Parathyroid adenoma (tissue), 2 donors: ENCODE results near the gene WIPF3.

Source experiments
- H2AFZ ChIP-seq: fragments of 300-600 bp; sonication (generic); one replicate; pipeline ENCODE4 v1.7.0; 2017; ENCODE audit warnings: antibody characterized with exemption, mild to moderate bottlenecking
- H3K27ac ChIP-seq: fragments of 300-600 bp; sonication (generic); one replicate; pipeline ENCODE4 v1.7.0; 2017
- H3K27me3 ChIP-seq: fragments of 300-600 bp; sonication (generic); one replicate; pipeline ENCODE4 v1.7.0; 2017; ENCODE audit warnings: low read length; ENCODE audit not compliant: control insufficient read depth, insufficient read depth
- H3K36me3 ChIP-seq: fragments of 300-600 bp; sonication (generic); one replicate; pipeline ENCODE4 v1.7.0; 2017; ENCODE audit warnings: low read length; ENCODE audit not compliant: control insufficient read depth, insufficient read depth
- H3K4me1 ChIP-seq: fragments of 300-600 bp; sonication (generic); one replicate; pipeline ENCODE4 v1.7.0; 2017; ENCODE audit warnings: control low read depth
- H3K4me2 ChIP-seq: fragments of 300-600 bp; sonication (generic); one replicate; pipeline ENCODE4 v1.7.0; 2017; ENCODE audit warnings: low read length
- H3K4me3 ChIP-seq: fragments of 300-600 bp; sonication (generic); one replicate; pipeline ENCODE4 v1.7.0; 2017; ENCODE audit warnings: low read depth, low read length
- H3K79me2 ChIP-seq: fragments of 300-600 bp; sonication (generic); one replicate; pipeline ENCODE4 v1.7.0; 2017; ENCODE audit warnings: control low read depth
- H3K9ac ChIP-seq: fragments of 300-600 bp; sonication (generic); one replicate; pipeline ENCODE4 v1.7.0; 2017; ENCODE audit warnings: mild to moderate bottlenecking
- H3K9me3 ChIP-seq: fragments of 300-600 bp; sonication (generic); one replicate; pipeline ENCODE4 v1.7.0; 2017; ENCODE audit warnings: low read length; ENCODE audit not compliant: control insufficient read depth
- CTCF ChIP-seq: fragments of 300-600 bp; sonication (generic); IDR thresholded peaks from one replicate; pipeline ENCODE4 v1.7.0; 2017; ENCODE audit warnings: antibody characterized with exemption, mild to moderate bottlenecking
- donor health status: primary hyperparathyroidism.

Gene WIPF3

GRCh38 chr7:29806208-29806994 is at the start of gene WIPF3:
Gene WIPF3, plus strand, starts transcription at chr7:29806508. Its CDS starts 28,217 bp downstream, at chr7:29834725.
- H2AFZ ChIP-seq, result peak within 1 kb of the TSS; percentile 80
- no peak within 1 kb of the TSS for H3K27ac ChIP-seq
- H3K27me3 ChIP-seq, result no peaks in the 10 kb centered on the region
- H3K4me2 ChIP-seq, result peak within 1 kb of the TSS; percentile 72
- H3K9me3 ChIP-seq, result no peaks in the 10 kb centered on the region
- peak within 1 kb of the TSS; percentile 43 for H3K4me3 ChIP-seq
- TF ChIP-seq CTCF, result no peak
- no peaks in the 10 kb centered on the region for H3K4me1 ChIP-seq
- no peak within 1 kb of the TSS for H3K9ac ChIP-seq
- H3K36me3 ChIP-seq, result no peaks in the 10 kb centered on the region
- H3K79me2 ChIP-seq, result no peaks in the 10 kb centered on the region

- Histone ChIP-seq H3K4me3 (no peak overlapping the region), H3K4me1 (no peaks in the 10 kb centered on the region), H3K27me3 (no peaks in the 10 kb centered on the region), H3K36me3 (no peaks in the 10 kb centered on the region), H2AFZ (no peak overlapping the region), H3K9me3 (no peaks in the 10 kb centered on the region), H3K79me2 (no peaks in the 10 kb centered on the region), H3K9ac (no peak overlapping the region), H3K4me2 (no peak overlapping the region), H3K27ac (no peak overlapping the region)
- no peak for TF ChIP-seq CTCF
Observed at GRCh38 chr7:29763266-29763665, 43.0 kb upstream of the WIPF3 start.

- Histone ChIP-seq H3K79me2 (no peaks in the 10 kb centered on the region), H3K27ac (no peak overlapping the region)
- TF ChIP-seq CTCF, result no peak
Observed at GRCh38 chr7:29764227-29764626, 42.1 kb upstream of the WIPF3 start.

GRCh38 chr7:29765490-29765889 is 40.8 kb upstream of the WIPF3 start:
- no peaks in the 10 kb centered on the region for H3K27me3 ChIP-seq
- no peaks in the 10 kb centered on the region for H3K9me3 ChIP-seq
- no peak overlapping the region for H3K9ac ChIP-seq
- H3K4me1 ChIP-seq, result no peaks in the 10 kb centered on the region
- H3K27ac ChIP-seq, result no peak overlapping the region
- no peaks in the 10 kb centered on the region for H3K79me2 ChIP-seq
- no peak overlapping the region for H3K4me3 ChIP-seq
- H3K36me3 ChIP-seq, result no peaks in the 10 kb centered on the region
- no peak for TF ChIP-seq CTCF
- H3K4me2 ChIP-seq, result no peak overlapping the region
- H2AFZ ChIP-seq, result no peak overlapping the region

More at GRCh38 chr7:29764227-29764626, 42.1 kb upstream of the WIPF3 start:
- Histone ChIP-seq H3K27me3 (no peaks in the 10 kb centered on the region), H3K4me2 (no peak overlapping the region), H3K4me3 (no peak overlapping the region), H3K36me3 (no peaks in the 10 kb centered on the region), H3K4me1 (no peaks in the 10 kb centered on the region), H2AFZ (no peak overlapping the region), H3K9me3 (no peaks in the 10 kb centered on the region), H3K9ac (no peak overlapping the region)

GRCh38 chr7:29770371-29770770 is 35.9 kb upstream of the WIPF3 start:
- Histone ChIP-seq H3K9me3 (no peaks in the 10 kb centered on the region), H3K36me3 (no peaks in the 10 kb centered on the region), H3K4me3 (no peak overlapping the region), H3K4me2 (no peak overlapping the region), H3K79me2 (no peaks in the 10 kb centered on the region), H3K9ac (no peak overlapping the region), H3K27me3 (no peaks in the 10 kb centered on the region), H2AFZ (no peak overlapping the region), H3K27ac (no peak overlapping the region), H3K4me1 (no peaks in the 10 kb centered on the region)
- no peak for TF ChIP-seq CTCF
